Neural crest cell (in vitro differentiated cells): ENCODE measurements around the gene CBL. TPM values are rescaled to one million over a fixed set of nuclear protein-coding genes. Genes with fewer than 3 reads are reported as not detected.

Source experiments
- DNase-seq: peaks from one replicate; pipeline ENCODE4 v3.0.0; 2021; ENCODE audit warnings: low read depth, mixed read lengths, low spot score
- H3K27ac Mint-ChIP-seq: one replicate; pipeline ENCODE4 v1.8.0; 2021; ENCODE audit warnings: mild to moderate bottlenecking, mixed read lengths; ENCODE audit not compliant: unreplicated experiment
- H3K27me3 Mint-ChIP-seq: 2 replicates; pipeline ENCODE4 v1.8.0; 2021; ENCODE audit warnings: low read depth, mild to moderate bottlenecking, mixed read lengths
- H3K36me3 Mint-ChIP-seq: 2 replicates; pipeline ENCODE4 v1.8.0; 2021; ENCODE audit warnings: low read depth, mild to moderate bottlenecking, mixed read lengths
- H3K4me1 Mint-ChIP-seq: 2 replicates; pipeline ENCODE4 v1.8.0; 2021; ENCODE audit warnings: mixed read lengths
- H3K4me3 Mint-ChIP-seq: one replicate; pipeline ENCODE4 v1.8.0; 2021; ENCODE audit warnings: mild to moderate bottlenecking, mixed read lengths
- H3K9me3 Mint-ChIP-seq: 2 replicates; pipeline ENCODE4 v1.8.0; 2021; ENCODE audit warnings: mixed read lengths
- total RNA-seq: library from RNA; stranded (reverse); gene quantifications from 2 replicates; pipeline ENCODE4 v1.2.1, GENCODE V29; 2021
- TF ChIP-seq, protein P1 (sequence below): fragments of 200-600 bp; sonication (generic); conservative IDR thresholded peaks from 2 replicates; pipeline ENCODE4 v1.5.0; 2021; ENCODE audit warnings: antibody characterized with exemption, mild to moderate bottlenecking

Gene CBL
- total RNA-seq, 1 donor from 2014 or later: 43.5 TPM

DNA sequence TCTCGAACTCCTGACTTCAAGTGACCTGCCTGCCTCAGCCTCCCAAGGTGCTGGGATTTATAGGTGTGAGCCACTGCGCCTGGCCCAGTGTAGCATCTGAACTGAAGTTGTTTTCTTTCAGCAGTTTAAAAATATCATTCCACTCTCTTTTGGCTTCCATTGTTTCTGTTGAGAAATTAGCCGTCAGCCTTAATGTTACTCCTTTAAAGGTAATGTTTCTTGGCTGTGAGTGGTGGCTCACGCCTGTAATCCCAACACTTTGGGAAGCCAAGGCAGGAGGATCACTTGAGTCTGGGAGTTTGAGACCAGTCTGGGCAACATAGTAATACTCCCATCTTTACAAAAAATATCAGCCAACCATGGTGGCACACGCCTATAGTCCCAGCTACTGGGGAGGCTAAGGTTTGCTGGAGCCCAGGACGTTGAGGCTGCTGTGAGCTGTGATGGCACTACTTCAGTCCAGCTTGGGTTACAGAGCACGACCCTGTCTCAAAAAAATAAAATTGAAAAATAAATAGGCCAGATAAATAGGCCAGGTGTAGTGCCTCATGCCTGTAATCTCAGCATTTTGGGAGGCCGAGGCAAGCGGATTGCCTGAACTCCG is 84.9 kb downstream of the CBL start:
- Mint-ChIP-seq H3K9me3 (no peaks in the 10 kb centered on the region), H3K4me3 (no peak overlapping the region), H3K4me1 (no peaks in the 10 kb centered on the region), H3K36me3 (peaks cover 16% of the 10 kb centered on the region), H3K27ac (no peak overlapping the region), H3K27me3 (no peaks in the 10 kb centered on the region)
- TF ChIP-seq, protein P1, sequence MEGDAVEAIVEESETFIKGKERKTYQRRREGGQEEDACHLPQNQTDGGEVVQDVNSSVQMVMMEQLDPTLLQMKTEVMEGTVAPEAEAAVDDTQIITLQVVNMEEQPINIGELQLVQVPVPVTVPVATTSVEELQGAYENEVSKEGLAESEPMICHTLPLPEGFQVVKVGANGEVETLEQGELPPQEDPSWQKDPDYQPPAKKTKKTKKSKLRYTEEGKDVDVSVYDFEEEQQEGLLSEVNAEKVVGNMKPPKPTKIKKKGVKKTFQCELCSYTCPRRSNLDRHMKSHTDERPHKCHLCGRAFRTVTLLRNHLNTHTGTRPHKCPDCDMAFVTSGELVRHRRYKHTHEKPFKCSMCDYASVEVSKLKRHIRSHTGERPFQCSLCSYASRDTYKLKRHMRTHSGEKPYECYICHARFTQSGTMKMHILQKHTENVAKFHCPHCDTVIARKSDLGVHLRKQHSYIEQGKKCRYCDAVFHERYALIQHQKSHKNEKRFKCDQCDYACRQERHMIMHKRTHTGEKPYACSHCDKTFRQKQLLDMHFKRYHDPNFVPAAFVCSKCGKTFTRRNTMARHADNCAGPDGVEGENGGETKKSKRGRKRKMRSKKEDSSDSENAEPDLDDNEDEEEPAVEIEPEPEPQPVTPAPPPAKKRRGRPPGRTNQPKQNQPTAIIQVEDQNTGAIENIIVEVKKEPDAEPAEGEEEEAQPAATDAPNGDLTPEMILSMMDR: no peak
- no peak for DNase-seq

DNA sequence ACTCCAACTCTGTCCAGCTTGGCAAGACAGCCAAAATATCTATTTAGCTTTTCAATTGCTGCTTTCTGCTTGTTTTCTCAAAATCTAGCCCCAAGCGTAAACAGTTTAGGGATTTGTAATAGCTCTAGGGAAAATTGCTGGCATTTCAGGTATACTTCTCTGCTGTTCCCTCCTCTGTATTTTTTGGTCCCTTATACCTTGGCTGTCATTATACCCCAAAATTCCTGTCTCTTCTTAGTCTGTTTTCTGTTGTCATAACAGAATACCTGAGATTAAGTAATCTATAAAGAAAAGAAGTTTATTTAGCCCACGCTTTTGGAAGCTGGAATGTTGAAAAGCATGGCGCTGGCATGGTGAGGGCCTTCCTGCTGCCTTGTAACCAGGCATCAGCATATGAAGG is 87.3 kb downstream of the CBL start:
- no peak overlapping the region for H3K27ac Mint-ChIP-seq
- no peaks in the 10 kb centered on the region for H3K9me3 Mint-ChIP-seq
- TF ChIP-seq, protein P1: no peak
- no peak for DNase-seq
- H3K4me1 Mint-ChIP-seq: no peaks in the 10 kb centered on the region
- no peak overlapping the region for H3K4me3 Mint-ChIP-seq
- H3K36me3 Mint-ChIP-seq: peaks cover 14% of the 10 kb centered on the region
- no peaks in the 10 kb centered on the region for H3K27me3 Mint-ChIP-seq

DNA sequence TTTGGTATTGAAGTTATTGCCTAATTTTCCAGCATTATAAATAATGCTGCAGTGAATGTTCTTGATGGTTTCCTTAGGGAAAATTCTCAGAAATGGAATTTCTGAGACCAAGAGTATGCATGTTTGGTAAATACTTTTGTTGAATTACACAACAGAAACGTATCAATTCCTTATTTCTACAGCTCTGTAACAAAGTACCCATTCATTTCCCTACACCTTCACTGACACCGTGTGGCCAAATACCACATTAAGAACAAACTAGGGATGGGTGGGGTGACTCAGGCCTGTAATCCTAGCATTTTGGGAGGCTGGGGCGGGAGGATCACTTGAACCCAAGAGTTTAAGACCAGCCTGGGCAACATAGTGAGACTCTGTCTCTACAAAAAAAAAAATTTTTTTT is 89.0 kb downstream of the CBL start:
- DNase-seq: no peak
- Mint-ChIP-seq H3K9me3 (no peaks in the 10 kb centered on the region), H3K27ac (no peak overlapping the region), H3K4me3 (no peak overlapping the region), H3K27me3 (no peaks in the 10 kb centered on the region), H3K36me3 (peaks cover 14% of the 10 kb centered on the region), H3K4me1 (no peaks in the 10 kb centered on the region)
- TF ChIP-seq, protein P1: no peak

DNA sequence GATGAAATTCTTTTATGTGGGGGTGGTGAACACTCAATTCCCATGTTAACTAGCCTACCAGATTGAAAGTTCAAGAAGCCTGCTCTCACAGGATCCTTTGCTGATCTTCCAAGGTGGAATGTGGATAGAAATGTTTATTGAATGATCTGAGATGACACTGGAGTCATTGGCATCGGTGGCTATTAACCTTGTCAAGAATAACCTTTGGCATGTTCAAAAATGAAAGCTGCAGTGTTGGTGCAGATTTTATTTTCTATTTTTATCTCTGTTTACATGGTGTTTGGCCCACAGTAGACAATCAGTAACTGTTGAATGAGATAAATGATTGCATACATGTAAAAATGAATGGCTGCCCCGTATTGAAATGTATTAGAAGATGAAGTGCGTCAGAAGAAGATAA is 91.8 kb downstream of the CBL start:
- Mint-ChIP-seq H3K4me1 (no peaks in the 10 kb centered on the region), H3K27ac (no peak overlapping the region), H3K36me3 (peaks cover 5% of the 10 kb centered on the region), H3K4me3 (no peak overlapping the region), H3K27me3 (no peaks in the 10 kb centered on the region), H3K9me3 (no peaks in the 10 kb centered on the region)
- TF ChIP-seq, protein P1: no peak
- no peak for DNase-seq

DNA sequence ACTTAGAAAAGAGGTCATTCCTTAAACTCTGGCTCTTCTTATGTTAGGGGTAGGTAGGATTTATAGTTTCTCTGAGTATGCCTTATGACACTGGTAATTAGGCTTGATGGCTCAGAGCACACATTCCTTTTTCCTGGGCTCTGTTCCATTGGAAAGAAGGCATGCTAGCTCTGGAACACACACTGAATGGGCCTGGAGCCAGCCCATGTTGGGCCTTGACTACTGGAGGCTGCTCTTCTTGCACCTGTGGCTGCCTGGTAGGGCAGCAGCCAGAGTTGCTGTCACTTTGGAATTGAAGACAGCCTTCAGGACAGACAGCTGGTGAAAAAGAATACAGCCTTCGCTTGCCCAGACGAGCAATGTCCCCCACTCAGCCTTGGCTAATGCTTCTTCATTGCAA is 92.6 kb downstream of the CBL start:
- H3K27ac Mint-ChIP-seq: no peak overlapping the region
- H3K4me1 Mint-ChIP-seq: no peaks in the 10 kb centered on the region
- no peaks in the 10 kb centered on the region for H3K27me3 Mint-ChIP-seq
- TF ChIP-seq, protein P1: no peak
- no peak for DNase-seq
- no peaks in the 10 kb centered on the region for H3K9me3 Mint-ChIP-seq
- peaks cover 2% of the 10 kb centered on the region for H3K36me3 Mint-ChIP-seq
- no peak overlapping the region for H3K4me3 Mint-ChIP-seq
